ENCODE data around the gene DRC7.
"Not testable (repeated sequence)": the region's sequence is repeated elsewhere in the genome, so short reads cannot be mapped to it uniquely, and the experiment has no call there.

The DRC7 gene

DNA sequence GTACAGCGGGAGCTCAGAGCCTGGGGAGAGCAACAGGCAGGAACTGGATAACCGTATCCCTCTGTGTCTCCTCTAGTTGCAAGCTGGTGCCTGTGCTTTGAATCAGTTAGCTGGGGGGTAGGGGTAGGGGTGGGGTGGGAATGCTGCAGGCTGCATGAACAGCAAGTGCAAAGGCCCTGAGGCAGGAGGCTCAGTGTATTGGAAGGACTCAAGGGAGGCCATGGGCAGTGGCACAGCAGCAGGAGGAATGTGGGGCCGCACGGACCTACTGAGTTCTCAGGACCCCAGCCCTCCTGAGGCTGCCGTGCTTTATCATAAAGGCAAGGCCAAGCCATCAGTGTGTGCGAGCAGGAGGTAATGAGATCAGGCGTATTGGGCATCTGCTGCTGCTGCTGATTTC is 44.2 kb downstream of the DRC7 start:
- DNase-seq: no peak

DNA sequence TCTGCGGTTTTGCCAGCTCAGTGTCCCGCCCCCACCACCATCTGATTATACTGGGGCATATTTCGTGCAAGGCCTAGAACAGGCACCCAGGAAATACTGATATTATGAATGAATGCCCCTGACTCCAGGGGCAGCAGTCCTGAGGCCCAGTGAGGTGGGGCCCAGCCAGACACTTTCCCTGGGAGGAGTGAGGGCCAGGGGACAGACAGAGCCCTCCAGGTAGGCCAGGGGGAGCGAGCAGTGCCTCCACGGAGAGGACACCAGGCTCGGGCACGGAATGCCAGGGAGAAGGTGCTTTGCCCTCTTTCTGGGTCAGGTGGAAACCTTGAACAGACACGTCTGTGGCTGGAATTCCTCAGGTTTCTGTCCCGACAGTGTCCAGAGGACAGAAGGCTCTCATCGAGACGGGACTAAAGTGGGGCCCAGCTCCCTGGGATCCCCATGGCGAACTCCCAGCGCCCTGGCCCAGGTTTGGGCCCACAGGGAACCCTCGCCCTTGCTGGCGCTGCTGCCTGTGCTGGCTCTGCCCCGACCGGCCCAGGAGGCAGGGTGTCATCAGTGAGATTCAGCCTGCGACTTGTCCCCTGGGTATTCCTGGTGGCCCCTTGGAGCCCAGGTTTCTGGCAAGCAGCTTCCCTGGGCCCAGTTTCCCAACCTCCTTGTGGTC is 45.3 kb downstream of the DRC7 start:
- DNase-seq: no peak

DNA sequence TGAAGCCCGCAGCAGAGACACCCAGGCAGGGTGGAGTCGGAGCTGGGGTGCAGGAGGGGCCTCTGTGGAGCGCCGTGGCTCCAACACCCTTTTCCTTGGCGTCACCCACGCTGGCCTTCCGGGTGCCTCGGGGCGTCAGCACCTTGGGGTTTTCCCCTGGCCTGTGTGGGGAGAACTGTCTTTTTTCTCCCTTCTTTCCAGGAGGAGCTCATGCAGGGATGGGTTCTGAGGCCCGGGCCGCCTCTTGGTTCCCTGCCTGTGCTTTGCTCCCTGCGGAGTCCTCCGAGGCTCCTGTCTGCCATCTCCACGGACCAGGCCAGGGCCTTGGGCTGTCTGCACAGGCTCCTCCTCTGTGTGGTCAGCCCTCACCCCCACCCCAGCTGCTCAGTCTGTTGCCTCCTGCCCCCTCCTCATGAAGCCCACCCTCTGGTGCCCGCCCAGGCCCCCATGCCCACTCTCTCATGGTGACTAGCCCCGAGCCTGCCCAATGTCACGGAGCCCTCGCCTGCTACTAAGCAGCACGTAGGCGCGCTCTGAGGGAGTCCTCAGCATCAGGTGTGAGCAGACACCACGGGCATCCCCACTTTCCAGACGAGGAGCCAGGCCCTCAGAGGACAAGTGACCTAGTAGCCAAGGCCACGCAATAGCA is 45.9 kb downstream of the DRC7 start:
- DNase-seq: no peak

DNA sequence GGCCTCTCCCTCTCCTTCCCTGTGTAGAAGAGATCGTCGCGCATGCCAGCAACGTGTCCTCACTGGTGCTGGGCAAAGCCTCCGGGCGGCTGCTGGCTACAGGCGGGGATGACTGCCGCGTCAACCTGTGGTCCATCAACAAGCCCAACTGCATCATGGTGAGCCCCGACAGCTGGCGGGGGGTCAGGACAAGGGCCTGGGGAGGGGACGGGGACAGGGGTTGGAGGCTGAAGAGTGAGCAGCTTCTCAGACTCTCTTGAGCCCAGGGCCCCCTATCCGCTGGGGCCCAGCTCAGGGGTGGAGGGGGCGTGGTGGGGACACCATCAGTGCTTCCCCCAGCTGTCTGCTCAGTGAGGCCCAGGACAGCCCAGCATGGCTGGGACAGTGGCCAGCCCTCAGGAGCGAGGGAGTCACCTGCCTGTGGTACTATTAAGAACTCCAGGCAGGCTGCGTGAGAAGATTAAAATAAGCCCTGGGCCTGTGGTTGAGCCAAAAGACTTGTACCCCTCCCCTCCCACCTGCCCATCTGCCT is 47.1 kb downstream of the DRC7 start:
- DNase-seq: no peak

DNA sequence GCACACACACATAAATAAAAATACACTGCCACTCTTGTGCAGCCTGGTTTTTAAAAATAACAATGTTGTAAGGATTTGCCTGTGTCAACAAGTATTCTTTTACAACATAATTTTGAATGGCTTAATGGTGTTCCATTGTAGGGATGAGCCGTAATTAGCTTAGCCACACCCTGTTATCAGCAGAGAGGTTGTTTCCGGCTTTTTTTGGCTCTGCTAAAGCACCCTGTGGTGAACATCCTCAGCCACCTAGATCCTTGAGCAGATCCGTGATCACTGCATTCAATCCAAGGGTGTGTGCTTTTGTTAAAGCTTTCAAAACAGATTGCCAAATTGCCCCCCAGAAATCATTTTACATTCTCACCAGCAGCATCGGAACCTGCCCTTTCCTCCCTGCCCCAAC is 47.9 kb downstream of the DRC7 start:
- no peak for DNase-seq

DNA sequence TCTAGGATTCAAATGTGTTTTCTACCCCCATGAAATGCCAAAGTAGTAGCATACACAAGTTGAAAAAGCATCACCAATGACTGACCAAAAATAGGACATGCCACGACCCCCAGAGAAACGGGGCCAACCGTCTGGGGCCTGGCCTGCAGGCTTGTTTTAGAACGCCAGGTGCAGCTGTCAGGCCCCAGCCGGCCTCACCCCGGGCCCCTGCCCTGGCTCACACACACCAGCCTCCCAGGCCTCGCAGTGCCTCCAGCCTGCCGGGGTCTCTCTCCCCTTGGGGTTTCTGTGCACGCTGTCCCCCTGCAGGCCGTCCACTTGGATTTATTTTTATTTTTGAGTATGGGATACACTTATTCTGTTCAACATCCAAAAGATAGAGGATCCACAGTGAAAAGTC is 48.9 kb downstream of the DRC7 start:
- DNase-seq: no peak

DNA sequence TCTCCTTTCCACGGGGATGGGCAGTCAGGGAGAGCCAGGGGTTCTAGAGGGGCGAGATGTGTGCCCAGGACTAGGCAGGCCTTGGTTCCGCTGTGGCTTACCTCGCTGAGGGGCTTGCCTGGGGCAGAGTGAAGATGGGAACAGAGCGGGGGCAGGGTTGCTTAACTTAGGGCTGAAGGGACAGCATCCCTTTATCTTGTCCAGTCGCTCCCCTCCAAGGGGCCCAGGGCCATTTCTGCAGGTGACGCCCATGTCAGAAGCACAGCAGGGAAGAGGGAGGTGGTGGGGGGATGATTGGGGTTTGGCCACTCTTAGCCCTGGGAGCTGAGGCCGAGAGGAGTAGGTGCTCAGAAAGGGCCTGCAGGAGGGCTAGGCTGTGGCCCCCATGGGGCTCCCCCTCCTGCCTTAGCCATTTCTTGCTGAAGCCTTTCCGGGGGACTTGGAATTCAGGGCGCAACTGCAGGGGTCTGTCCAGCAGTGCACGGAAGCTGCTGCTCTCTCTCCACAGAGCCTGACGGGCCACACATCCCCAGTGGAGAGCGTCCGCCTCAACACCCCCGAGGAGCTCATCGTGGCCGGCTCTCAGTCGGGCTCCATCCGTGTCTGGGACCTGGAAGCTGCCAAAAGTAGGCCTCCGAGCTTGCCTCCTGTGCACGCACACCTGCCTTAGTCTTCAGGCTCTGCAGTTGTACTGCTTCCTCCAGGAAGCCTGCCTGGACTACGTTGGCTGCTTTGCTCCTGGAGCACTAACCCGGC is 49.5 kb downstream of the DRC7 start:
- DNase-seq: no peak

DNA sequence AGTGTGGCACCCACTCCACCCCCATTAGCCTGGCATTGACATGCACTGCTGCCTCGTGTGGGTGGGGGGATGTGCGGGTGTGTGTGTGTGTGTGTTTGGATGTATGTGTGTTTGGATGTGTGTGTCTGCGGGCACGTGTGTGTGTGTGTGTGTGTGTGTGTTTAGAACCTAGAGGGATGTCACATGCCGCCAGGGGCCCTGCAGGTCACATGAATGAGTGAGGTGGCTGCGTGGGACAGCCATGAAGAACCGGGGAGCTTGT is 50.0 kb downstream of the DRC7 start:
- no peak for DNase-seq

DNA sequence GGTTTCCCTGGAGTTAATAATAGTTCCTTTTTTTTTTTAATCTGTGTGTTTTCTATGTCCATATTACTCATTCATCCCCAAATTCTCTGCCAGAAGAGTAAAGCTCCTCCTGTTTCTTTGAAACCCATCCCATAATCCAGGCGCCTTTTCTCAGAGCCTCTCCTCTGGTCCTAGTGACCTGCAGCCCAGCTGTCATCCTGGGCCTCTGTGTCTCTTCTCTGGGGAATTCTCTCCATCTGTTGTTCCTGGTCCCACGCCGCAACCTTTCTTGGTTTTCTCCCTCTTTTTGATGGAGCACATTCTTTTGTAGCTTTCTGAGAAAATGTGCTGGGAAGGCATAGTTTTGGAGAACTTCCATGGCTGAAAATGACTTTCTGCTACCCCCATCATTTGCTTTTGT is 51.2 kb downstream of the DRC7 start:
- DNase-seq: no peak

DNA sequence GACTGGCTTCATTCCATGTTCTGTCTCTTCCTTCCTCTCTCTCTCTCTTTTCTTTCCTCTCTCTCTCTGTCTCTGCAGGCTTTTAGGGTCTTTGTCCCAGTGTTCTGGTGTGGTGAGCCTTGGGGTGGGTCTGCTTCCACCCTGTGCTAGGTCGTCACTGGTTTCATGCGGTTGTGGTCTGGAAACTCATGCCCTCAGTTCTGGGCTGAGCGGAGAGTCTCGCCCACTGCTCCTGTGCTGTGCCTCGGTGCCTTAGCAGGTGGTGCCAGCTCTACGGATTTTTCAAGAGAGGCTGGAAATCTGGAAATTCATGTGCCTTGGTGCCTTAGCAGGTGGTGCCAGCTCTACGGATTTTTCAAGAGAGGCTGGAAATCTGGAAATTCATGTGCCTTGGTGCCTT is 51.7 kb downstream of the DRC7 start:
- not testable (repeated sequence) for DNase-seq

DNA sequence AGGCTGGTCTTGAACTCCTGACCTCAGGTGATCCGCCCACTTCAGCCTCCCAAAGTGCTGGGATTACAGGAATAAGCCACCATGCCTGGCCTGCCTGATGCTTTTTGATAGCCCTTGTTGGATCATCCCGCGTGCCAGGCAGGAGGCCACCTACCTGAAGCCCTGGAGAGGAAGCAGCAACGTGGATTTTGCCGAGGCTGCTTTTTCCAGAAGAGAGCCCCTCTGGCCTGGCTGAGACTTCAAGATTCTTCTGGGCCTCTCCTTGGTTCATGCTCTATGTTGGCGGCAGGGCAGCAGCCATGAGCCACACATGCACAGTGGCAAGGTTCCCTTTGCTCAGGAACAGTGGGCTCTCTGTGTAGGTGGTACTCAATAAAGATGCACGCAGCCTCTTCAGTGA is 52.5 kb downstream of the DRC7 start:
- no peak for DNase-seq

DNA sequence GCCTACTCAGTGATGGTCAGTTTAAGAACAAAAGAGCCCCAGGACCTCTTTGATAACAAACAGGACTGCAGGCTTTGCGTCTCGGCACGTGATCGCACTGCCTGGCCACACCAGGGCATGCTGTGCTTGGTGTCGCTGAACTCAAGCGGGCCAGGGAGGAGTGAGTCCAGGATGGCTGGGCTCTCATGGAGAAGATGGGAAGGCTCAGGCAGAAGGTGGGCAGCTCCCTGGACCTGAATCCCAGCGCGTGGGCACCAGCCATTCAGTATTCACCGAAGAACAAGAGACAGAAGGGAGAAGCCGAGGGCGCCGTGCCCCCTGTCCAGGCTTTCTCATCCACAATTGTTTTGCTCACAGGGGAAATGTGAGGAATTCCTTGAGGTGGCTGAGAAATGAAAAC is 52.9 kb downstream of the DRC7 start:
- no peak for DNase-seq

DNA sequence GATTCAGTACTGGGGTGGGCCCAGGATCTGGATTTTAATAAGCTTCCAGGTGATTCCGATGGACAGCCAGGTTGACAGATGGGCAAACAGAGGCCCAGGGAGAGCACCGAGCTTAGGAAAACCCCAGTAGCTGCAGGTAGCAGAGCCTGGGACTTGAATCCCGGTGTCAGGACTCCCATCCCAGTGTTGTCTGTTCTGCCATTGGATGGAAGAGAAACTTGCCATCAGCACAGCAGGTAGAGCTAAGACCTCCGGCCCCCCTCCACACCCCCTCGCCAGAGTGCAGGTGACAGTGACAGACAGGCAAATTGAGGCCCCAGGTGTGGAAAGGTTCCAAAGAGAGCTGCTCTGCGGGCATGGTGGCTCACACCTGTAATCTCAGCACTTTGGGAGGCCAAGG is 53.4 kb downstream of the DRC7 start:
- DNase-seq: no peak

DNA sequence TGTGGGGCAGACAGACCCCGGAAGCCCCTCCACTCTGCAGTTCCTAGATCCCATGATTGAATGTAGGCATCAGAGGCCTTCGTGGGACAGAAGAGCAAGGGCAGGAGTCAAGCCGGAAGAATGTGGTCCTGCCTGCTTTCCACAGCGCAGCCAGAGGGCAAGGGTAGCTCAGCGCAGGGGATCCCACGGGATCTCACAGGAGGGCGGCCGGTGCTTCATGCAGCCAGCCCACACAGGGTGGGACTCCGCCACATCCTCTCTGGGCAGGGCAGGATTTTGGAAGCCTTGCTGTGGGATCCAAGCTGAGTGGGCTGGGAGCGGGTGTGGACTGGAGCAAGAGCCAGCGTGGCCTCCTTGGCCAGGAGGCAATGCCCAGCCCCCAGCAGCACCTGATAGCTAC is 54.0 kb downstream of the DRC7 start:
- no peak for DNase-seq

DNA sequence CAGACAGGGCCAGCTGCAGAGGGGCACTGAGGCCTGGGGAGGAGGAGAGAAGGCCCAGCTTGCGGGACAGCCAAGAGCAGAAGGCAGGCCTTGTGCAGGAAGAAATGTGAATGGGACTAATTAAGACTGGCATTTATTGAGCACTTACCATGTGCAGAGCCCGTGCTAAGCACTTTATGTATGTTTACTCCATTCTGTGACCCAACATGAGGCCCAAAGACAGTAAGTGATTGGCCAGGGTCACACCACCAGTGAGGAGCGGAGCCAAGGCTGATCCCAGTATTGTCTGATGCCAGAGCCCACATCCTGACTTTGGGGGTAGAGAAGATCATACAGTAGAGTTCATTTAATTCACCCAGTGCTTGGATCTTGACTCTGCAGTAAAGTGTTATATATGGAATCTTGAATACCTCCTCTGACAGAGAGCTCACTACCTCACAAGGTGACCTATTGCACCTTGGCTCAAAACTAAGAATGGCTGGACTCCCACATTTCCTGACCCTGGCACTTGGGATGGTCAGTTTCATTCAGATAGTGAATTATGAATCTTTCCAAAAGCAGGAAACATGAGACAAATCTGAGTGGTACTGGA is 54.6 kb downstream of the DRC7 start:
- no peak for DNase-seq

DNA sequence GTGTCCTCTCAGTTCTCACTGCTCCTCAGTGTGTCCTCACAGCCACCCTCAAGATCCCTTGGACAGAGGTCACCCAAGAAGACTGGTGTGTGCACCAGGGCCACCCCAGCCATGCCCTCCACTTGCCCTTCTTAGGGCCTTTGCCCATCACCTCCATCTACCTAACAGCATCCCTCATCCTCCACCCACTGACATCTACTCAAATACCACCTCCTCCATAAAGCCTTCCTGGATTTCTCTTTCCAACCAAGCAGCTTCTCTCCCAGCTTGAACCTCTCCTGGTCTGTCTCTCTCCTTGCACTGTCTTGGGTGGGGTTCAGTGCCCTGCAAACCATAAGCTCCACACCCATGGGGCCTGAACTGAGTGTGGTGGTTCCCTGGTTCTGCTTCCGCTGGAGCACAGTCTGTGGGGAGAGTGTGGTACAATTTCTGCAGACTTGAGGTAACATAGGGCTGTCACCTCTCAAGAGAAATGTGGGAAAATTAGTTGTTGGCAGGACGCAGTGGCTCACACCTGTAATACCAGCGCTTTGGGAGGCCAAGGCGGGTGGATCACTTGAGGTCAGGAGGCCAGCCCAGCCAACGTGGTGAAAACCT is 55.3 kb downstream of the DRC7 start:
- no peak for DNase-seq

DNA sequence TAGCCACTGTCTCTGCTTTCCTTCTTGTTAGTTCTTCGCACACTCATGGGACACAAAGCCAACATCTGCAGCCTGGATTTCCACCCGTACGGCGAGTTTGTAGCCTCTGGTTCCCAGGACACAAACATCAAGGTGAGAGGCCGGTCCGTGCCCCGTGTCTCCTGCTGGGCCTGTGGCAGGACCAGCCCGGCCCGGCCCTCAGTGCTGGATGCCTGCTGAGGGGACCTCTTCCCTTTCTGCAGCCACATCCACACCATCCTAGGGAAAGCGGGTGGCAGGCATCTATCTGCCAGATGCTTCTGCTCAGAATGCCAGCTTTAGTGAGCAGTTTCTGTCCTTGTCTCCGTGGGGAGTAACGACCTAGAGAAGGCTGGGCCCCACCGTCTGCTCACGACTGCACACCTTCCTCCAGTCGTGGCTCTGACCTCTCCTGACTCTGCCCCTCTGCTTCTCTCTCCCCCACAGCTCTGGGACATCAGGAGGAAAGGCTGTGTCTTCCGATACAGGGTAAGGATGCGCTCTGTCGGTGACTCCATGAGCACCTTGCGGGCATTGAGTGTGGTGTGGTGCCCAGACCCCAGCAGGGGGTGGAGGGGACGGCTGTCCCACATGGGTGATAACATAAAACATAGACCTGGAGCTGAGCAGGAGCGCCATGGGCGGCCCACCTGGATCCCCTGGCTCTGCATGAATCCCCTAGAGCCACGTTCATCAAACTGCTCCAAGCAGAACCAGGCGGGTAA is 56.4 kb downstream of the DRC7 start:
- no peak for DNase-seq

DNA sequence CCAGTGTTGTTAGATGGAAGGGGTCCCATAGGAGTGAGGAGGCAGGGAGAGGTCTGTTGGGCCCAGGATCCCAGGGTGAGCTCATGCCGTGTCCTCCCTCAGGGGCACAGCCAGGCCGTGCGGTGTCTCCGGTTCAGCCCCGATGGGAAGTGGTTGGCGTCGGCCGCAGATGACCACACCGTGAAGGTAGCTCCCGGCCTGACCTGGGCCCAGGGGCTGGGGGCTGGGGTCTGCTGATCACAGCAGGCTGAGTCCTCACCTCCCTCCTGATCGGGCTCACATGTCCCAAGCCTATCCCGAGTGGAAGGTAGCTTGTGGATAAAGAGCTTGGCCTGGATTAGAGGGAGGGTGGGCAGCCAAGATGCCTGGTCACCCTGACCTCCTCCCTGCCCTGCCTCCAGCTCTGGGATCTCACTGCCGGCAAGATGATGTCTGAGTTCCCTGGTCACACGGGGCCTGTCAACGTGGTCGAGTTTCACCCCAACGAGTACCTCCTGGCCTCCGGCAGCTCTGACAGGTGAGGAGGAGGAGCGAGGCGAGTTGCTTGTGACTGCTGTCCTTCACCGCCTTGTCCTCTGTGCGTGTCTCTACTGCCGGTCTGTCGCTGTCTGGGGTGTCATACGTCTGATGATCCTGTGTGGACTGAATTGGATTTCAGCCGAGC is 57.1 kb downstream of the DRC7 start:
- DNase-seq: no peak

DNA sequence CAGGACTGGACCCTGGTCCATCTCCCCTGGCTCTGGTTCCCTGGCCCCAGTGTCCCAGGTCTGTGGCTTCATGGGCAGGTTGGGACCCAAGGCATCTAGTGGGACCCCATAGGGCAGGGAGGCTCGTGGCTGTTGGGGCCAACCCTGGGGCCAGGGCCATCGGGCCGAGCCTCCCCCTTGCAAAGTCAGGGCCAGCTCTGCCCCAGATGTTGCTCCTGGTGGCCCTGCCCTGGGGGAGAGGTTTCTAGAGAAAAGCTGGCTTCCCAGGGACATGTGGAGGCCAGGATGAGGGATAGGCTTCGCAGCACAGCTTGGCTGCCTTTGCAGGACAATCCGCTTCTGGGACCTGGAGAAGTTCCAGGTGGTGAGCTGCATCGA is 57.6 kb downstream of the DRC7 start:
- DNase-seq: no peak

DNA sequence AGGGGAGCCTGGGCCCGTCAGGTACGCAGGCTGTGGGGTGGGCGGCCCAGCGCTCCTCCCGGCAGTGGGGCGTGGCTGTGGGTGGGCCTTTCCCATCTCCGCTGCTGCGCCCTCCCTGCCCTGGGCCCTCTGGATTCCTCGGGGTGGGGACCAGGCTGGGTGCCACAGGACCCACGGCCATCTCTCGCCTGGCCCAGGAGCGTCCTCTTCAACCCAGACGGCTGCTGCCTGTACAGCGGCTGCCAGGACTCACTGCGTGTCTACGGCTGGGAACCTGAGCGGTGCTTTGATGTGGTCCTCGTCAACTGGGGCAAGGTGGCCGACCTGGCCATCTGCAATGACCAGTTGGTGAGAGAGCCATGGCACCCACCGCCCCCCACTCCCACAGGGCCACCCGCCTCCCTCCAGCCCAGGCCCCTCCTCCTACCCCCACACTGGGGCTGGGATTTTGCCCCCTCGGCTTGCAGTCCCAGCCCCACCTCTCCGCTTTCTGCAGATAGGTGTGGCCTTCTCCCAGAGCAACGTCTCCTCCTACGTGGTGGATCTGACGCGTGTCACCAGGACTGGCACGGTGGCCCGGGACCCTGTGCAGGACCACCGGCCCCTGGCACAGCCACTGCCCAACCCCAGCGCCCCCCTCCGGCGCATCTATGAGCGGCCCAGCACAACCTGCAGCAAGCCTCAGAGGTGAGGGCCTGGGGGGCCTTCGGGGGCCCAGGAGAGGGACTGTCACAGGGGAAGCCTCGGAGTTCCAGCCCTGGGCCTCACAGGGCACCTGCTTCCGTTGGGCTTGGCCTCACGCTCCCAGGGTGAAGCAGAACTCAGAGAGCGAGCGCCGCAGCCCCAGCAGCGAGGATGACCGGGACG is 58.2 kb downstream of the DRC7 start:
- no peak for DNase-seq
